ACC112 (cell line): ENCODE results near the gene MAP6.

Source experiments
- H2AFZ ChIP-seq: fragments of 200-600 bp; sonication (generic); one replicate; pipeline ENCODE4 v1.6.0; 2017; ENCODE audit warnings: antibody characterized with exemption, low read length; ENCODE audit not compliant: unreplicated experiment
- H3K27ac ChIP-seq: fragments of 200-600 bp; sonication (generic); 2 replicates; pipeline ENCODE4 v1.5.1; 2014; ENCODE audit warnings: low read depth, mild to moderate bottlenecking, antibody characterized with exemption, low read length, moderate library complexity
- H3K27me3 ChIP-seq: fragments of 200-600 bp; sonication (generic); 2 replicates; pipeline ENCODE4 v1.6.1; 2014; ENCODE audit warnings: mild to moderate bottlenecking, antibody characterized with exemption, low read length, moderate library complexity, mixed read lengths; ENCODE audit not compliant: insufficient read depth
- H3K36me3 ChIP-seq: fragments of 200-600 bp; sonication (generic); 2 replicates; pipeline ENCODE4 v1.6.1; 2016; ENCODE audit warnings: mild to moderate bottlenecking, antibody characterized with exemption, low read length, moderate library complexity, mixed read lengths; ENCODE audit not compliant: insufficient read depth
- H3K4me1 ChIP-seq: fragments of 200-600 bp; sonication (generic); one replicate; pipeline ENCODE4 v1.6.1; 2016; ENCODE audit warnings: low read length, mixed read lengths; ENCODE audit not compliant: insufficient read depth, unreplicated experiment, control insufficient read depth
- H3K4me3 ChIP-seq: fragments of 200-600 bp; sonication (generic); 2 replicates; pipeline ENCODE4 v1.5.1; 2014; ENCODE audit warnings: mild to moderate bottlenecking, low read depth, low read length
- H3K79me2 ChIP-seq: fragments of 200-600 bp; sonication (generic); one replicate; pipeline ENCODE4 v1.6.0; 2016; ENCODE audit warnings: low read length; ENCODE audit not compliant: control insufficient read depth, unreplicated experiment, insufficient read depth

Gene MAP6

DNA sequence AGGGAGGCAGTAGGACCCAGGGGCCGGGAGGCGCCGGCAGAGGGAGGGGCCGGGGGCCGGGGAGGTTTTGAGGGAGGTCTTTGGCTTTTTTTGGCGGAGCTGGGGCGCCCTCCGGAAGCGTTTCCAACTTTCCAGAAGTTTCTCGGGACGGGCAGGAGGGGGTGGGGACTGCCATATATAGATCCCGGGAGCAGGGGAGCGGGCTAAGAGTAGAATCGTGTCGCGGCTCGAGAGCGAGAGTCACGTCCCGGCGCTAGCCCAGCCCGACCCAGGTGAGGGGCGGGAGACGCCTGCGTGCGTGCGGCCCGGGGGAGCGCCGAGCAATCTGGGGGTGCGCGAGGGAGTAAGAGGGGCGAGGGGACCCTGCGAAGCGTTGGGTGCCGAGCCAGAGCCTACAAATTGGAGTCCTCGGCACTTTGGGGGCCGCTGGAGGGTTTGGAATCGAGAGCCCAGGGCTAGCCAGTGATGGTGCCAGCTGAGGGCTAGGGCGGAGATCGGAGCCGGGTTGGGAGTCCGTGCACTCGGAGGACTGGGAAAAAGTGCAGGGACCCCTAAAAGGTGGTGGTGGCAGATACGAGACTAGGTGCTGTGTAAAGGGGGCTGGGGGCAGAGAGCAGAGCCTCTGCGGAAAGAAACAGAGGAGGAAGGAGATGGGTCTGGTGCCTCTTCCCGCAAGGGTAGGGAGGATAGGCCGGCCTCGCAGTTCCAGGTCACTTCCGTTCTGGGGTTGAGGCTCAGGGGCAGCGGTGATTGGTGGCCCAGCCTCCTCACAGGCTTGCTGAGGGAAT is 106.6 kb downstream of the MAP6 start, which contains the start of gene SERPINH1:
Gene SERPINH1 (plus strand): TSS at position 206 of the 788 bp plus-strand sequence. CDS start 4,097 bp downstream, outside the sequence.
- H2AFZ ChIP-seq = peak within 1 kb of the TSS; percentile 19
- H3K36me3 ChIP-seq = no peaks in the 10 kb centered on the region
- peaks cover 54% of the 10 kb centered on the region for H3K79me2 ChIP-seq
- H3K27me3 ChIP-seq = no peaks in the 10 kb centered on the region
- peaks cover 71% of the 10 kb centered on the region for H3K4me1 ChIP-seq
- H3K27ac ChIP-seq = peak within 1 kb of the TSS; percentile 94
- peak within 1 kb of the TSS; percentile 92 for H3K4me3 ChIP-seq

DNA sequence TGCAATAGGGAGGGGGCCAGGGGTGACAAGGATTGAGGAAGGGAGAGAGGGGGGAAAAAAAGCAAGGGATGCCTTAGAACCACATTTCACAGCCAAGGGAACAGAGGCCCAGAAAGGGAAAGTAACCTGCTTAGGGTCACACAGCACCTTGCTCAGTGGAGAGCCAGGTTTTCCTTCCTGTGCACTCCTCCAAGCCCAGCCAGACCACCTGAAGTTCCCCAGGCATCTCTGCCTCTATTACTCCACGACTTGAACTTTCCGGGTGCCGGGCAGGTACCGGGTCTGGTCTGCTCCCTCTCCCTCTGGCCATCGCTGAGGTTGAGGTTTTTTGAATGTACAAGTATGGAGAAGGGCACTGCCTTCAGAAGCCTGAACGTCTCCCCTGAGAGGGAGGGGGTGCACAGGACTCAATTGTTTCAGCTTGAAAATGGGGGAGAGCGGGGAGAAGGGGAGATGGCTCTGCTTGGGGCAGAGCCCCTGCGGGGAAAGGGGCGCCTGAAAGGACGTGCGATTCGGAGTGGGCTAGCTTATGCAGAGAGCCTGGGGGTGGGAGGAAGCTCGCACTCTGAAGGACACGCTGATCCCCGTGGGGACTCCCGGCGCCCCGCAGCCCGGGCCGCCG is 107.3 kb downstream of the MAP6 start:
- Histone ChIP-seq H3K4me1 (peaks cover 66% of the 10 kb centered on the region), H3K4me3 (peak overlapping the region; percentile 92), H3K27me3 (no peaks in the 10 kb centered on the region), H3K27ac (peak overlapping the region; percentile 94), H3K36me3 (no peaks in the 10 kb centered on the region), H2AFZ (no peak overlapping the region), H3K79me2 (peaks cover 47% of the 10 kb centered on the region)

DNA sequence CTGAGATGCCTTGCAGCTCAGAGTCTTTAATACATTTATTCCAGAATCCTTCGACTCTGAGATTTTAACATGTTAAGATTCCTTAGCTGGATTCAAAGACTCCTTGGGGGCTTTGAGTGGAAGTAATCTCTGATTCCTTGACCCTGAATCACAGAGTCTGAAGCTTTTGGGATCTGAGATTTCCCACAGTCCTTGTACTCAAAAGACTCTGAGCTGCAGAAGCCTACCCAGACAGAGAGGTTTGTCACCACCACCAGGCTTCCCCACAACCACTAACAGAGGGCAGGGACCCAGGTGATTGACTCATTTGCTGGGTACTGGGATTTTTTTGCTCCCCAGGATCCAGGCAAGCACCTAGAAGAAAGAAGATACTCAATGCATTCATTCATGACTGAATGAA is 108.2 kb downstream of the MAP6 start:
- Histone ChIP-seq H3K4me1 (peaks cover 57% of the 10 kb centered on the region), H3K36me3 (no peaks in the 10 kb centered on the region)

DNA sequence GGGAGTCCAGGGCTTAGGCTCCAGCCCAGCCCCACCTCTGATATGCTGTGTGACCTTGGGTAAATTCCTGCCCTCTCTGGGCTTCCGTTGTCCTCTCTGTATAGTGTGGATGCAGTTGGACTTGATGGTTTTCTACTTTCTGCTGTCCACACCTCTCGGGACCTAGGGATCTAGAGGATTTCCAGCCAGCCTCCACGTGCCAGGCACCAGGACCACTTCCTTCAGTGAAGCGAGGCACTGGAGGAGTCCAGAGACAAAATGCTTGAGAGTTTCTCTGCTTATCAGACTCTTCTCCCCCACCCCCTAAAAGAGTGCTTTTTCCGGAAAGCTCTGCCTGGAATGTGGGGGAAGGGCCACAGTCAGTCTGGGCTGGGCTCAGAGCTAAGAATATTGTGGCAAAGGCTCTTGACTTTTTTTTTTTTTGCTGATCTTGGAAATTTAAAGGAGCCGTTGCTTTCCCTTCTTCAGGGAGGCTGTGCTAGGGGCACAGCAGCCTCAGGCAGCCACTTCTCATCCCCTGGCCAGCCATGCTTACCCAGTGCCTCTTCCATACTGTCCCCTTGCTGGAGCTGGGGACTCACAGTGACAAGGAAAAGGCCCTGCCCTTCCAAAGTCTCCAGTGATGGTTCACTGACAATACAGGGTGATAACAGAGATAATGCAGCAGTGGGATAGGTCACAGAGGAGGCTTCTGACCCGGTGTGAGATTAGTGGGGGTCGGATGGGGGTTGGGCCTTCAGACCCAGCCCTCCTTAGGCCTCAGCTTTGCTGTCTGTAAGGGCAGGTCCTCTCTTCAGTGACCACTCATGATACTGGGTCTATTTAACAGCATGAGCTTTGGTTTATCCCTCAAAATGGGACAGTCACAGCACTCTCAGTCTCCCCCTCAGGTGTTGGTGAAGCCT is 109.6 kb downstream of the MAP6 start:
- Histone ChIP-seq H3K4me3 (peak overlapping the region; percentile 52), H3K27me3 (no peaks in the 10 kb centered on the region), H2AFZ (peak overlapping the region; percentile 72), H3K36me3 (no peaks in the 10 kb centered on the region), H3K4me1 (peaks cover 53% of the 10 kb centered on the region), H3K27ac (peak overlapping the region; percentile 80), H3K79me2 (peaks cover 24% of the 10 kb centered on the region)

More for the DNA sequence above, 108.2 kb downstream of the MAP6 start:
- Histone ChIP-seq H3K27ac (peak overlapping the region; percentile 14), H3K4me3 (no peak overlapping the region), H2AFZ (no peak overlapping the region), H3K27me3 (no peaks in the 10 kb centered on the region), H3K79me2 (peaks cover 38% of the 10 kb centered on the region)

DNA sequence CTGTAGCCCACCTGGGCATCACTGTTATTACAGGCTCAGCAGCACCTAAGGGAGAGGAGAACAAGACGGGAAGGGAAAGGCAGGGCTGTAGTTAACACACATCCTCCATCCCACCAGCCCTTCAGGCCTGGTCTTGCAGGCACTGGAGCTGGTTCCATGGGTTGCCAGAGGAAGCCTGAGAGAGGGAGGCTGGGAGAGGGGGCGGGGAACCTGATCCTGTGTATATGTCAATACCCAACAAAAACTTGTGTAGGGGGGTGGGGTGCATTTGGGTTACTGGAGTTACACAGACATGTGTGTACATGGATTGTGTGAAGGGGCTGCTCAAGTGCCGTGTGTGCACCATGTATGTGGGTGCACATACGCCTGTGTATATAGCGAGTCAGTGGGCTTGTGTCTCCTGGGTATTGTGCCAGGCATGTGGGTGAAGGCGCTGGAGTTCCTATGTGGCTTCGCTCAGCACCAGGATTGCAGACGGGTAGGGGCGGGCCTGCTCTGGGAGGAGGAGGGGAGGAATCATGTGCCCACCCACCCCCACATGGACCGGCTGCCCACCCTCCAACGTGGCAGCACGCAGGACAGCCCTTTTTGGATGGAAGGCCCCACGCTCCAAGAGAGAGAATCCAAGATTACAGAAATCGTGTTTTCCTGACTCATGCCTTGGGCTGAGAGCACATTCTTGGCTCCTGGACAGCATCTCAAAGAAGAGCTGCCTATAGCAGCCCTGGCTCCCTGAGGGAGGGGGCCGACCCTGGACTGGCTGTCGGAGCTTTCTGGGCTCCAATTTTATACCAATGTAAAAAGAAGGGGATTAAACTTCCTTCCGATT is 111.0 kb downstream of the MAP6 start:
- Histone ChIP-seq H3K79me2 (peaks cover 12% of the 10 kb centered on the region), H3K4me1 (peaks cover 62% of the 10 kb centered on the region), H2AFZ (peak overlapping the region; percentile 62), H3K36me3 (no peaks in the 10 kb centered on the region), H3K27ac (peak overlapping the region; percentile 80), H3K27me3 (no peaks in the 10 kb centered on the region), H3K4me3 (peak overlapping the region; percentile 52)

DNA sequence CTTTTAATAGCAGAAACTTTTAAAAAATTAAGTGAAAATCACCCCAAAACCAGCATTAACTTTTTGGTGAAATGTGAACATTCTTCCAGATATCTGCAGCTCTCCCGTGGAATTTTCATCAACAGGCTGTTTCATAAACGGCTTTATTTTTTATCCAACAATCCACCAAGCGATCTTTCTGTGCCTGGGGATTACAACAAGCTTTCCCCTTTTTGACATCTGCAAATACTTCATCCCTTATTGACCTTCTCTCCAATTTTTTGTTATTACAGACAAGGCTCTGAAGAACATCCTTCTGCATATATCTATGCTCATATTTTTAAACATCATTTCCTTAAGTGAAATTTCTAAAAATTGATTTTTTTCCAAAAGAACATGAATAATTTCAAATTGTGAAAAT is 112.6 kb downstream of the MAP6 start:
- no peak overlapping the region for H3K27ac ChIP-seq
- H3K36me3 ChIP-seq = no peaks in the 10 kb centered on the region
- no peak overlapping the region for H3K4me3 ChIP-seq
- H3K79me2 ChIP-seq = no peaks in the 10 kb centered on the region
- H3K27me3 ChIP-seq = no peaks in the 10 kb centered on the region
- H2AFZ ChIP-seq = no peak overlapping the region
- peaks cover 57% of the 10 kb centered on the region for H3K4me1 ChIP-seq

- no peaks in the 10 kb centered on the region for H3K27me3 ChIP-seq
- peak overlapping the region; percentile 49 for H2AFZ ChIP-seq
- H3K4me1 ChIP-seq = peaks cover 47% of the 10 kb centered on the region
- no peaks in the 10 kb centered on the region for H3K79me2 ChIP-seq
- no peak overlapping the region for H3K4me3 ChIP-seq
- H3K27ac ChIP-seq = peak overlapping the region; percentile 59
- no peaks in the 10 kb centered on the region for H3K36me3 ChIP-seq
Observed at GRCh38 chr11:75555079-75555811, 113.6 kb downstream of the MAP6 start.

GRCh38 chr11:75554258-75555022 is 114.4 kb downstream of the MAP6 start:
- H3K27me3 ChIP-seq = no peaks in the 10 kb centered on the region
- no peak overlapping the region for H3K4me3 ChIP-seq
- no peaks in the 10 kb centered on the region for H3K36me3 ChIP-seq
- H3K4me1 ChIP-seq = peaks cover 41% of the 10 kb centered on the region
- H2AFZ ChIP-seq = peak overlapping the region; percentile 49
- H3K79me2 ChIP-seq = no peaks in the 10 kb centered on the region
- H3K27ac ChIP-seq = peak overlapping the region; percentile 59

DNA sequence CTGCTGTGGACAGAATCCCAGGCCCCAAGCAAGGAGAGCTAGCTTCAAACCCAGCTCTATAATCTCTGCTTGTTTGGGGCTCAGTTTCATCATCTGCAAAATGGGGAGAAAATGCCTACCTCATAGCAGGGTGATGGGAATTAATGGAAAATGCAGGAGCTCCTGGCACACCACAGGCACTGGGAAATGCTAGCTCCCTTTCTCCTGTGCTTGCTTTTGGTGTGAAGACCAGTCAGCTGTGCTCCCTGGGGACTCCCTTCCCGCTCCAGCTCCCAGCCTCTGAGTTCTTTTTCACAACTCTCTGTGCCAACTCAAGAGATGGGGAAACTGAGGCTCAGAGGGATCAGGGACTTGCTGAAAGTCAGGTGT is 115.0 kb downstream of the MAP6 start:
- H2AFZ ChIP-seq = no peak overlapping the region
- no peaks in the 10 kb centered on the region for H3K27me3 ChIP-seq
- no peak overlapping the region for H3K27ac ChIP-seq
- peaks cover 35% of the 10 kb centered on the region for H3K4me1 ChIP-seq
- H3K79me2 ChIP-seq = no peaks in the 10 kb centered on the region
- H3K36me3 ChIP-seq = no peaks in the 10 kb centered on the region
- H3K4me3 ChIP-seq = no peak overlapping the region
